Kidney epithelial cell (primary cell): ENCODE results near the gene ALX4. TPM values are rescaled to one million over a fixed set of nuclear protein-coding genes. Genes with fewer than 3 reads are reported as not detected.

Experiments used
- DNase-seq: peaks from one replicate; pipeline ENCODE4 v3.0.0-alpha.2; 2010; ENCODE audit warnings: low read depth
- H3K27me3 ChIP-seq: 2 replicates; pipeline ENCODE4 v1.6.0; 2011; ENCODE audit warnings: low read length; ENCODE audit not compliant: control insufficient read depth, insufficient read depth
- H3K36me3 ChIP-seq: 2 replicates; pipeline ENCODE4 v1.5.1; 2011; ENCODE audit warnings: low read length; ENCODE audit not compliant: control insufficient read depth, insufficient read depth
- H3K4me3 ChIP-seq: 2 replicates; pipeline ENCODE4 v1.5.1; 2011; ENCODE audit warnings: low read depth, mild to moderate bottlenecking, control low read depth, low read length
- total RNA-seq: library from RNA; depleted of rRNA; stranded (reverse); fragments of >200 nt; gene quantifications from 2 replicates; pipeline ENCODE4 v1.2.3, GENCODE V29; 2015
- TF ChIP-seq, protein P1 (sequence below): IDR thresholded peaks from 2 replicates; pipeline ENCODE4 v1.5.1; 2011; ENCODE audit warnings: mild to moderate bottlenecking, moderate library complexity, low read length, control low read depth, inconsistent platforms; ENCODE audit not compliant: insufficient read depth, poor library complexity, severe bottlenecking

ALX4 gene
- total RNA-seq, 1 donor from 2014 or later, result not detected

DNA sequence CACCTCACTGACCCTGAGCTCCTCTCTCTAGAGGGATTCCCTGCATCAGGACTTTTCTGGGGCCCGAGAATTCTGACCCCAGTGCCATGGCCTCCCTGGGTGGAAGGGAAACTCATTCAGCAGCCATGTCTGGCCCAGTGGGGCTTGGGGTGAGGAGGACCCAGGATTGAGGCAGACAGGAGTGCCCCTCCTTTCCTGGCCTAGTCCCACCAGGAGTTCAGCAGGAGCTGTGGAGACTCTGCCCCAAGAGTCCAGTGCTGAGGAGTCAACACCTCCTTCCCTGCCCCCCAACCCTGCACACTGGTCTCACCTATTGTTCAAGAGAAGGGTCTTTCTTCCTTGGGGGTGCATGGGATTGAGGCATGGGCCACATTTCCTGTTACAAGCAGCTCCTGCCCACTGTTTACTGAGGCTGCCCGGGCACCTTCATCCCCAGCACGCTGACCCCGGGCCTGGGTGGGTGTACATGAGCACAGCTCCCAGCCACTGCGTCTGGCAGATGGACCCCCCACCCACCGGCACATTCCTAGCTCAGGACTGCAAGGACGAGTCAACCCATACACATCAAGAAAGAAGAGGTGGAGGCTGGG is 33.9 kb downstream of the ALX4 start:
- Histone ChIP-seq H3K27me3 (peaks cover 2% of the 10 kb centered on the region), H3K36me3 (no peaks in the 10 kb centered on the region), H3K4me3 (no peak overlapping the region)
- no peak for DNase-seq
- TF ChIP-seq, protein P1, sequence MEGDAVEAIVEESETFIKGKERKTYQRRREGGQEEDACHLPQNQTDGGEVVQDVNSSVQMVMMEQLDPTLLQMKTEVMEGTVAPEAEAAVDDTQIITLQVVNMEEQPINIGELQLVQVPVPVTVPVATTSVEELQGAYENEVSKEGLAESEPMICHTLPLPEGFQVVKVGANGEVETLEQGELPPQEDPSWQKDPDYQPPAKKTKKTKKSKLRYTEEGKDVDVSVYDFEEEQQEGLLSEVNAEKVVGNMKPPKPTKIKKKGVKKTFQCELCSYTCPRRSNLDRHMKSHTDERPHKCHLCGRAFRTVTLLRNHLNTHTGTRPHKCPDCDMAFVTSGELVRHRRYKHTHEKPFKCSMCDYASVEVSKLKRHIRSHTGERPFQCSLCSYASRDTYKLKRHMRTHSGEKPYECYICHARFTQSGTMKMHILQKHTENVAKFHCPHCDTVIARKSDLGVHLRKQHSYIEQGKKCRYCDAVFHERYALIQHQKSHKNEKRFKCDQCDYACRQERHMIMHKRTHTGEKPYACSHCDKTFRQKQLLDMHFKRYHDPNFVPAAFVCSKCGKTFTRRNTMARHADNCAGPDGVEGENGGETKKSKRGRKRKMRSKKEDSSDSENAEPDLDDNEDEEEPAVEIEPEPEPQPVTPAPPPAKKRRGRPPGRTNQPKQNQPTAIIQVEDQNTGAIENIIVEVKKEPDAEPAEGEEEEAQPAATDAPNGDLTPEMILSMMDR, result no peak

GRCh38 chr11:44275241-44275640 is 34.7 kb downstream of the ALX4 start:
- TF ChIP-seq, protein P1, result no peak
- Histone ChIP-seq H3K4me3 (no peak overlapping the region), H3K36me3 (no peaks in the 10 kb centered on the region), H3K27me3 (no peaks in the 10 kb centered on the region)
- no peak for DNase-seq

- H3K27me3 ChIP-seq, result no peaks in the 10 kb centered on the region
- DNase-seq, result no peak
- H3K4me3 ChIP-seq, result no peak overlapping the region
- H3K36me3 ChIP-seq, result no peaks in the 10 kb centered on the region
- TF ChIP-seq, protein P1, result no peak
These were observed 35.5 kb downstream of the ALX4 start for GRCh38 chr11:44274404-44274803.

- Histone ChIP-seq H3K4me3 (no peak overlapping the region), H3K27me3 (peaks cover 2% of the 10 kb centered on the region), H3K36me3 (no peaks in the 10 kb centered on the region)
- TF ChIP-seq, protein P1, result no peak
- no peak for DNase-seq
These were observed 38.7 kb downstream of the ALX4 start for GRCh38 chr11:44271286-44271685.

DNA sequence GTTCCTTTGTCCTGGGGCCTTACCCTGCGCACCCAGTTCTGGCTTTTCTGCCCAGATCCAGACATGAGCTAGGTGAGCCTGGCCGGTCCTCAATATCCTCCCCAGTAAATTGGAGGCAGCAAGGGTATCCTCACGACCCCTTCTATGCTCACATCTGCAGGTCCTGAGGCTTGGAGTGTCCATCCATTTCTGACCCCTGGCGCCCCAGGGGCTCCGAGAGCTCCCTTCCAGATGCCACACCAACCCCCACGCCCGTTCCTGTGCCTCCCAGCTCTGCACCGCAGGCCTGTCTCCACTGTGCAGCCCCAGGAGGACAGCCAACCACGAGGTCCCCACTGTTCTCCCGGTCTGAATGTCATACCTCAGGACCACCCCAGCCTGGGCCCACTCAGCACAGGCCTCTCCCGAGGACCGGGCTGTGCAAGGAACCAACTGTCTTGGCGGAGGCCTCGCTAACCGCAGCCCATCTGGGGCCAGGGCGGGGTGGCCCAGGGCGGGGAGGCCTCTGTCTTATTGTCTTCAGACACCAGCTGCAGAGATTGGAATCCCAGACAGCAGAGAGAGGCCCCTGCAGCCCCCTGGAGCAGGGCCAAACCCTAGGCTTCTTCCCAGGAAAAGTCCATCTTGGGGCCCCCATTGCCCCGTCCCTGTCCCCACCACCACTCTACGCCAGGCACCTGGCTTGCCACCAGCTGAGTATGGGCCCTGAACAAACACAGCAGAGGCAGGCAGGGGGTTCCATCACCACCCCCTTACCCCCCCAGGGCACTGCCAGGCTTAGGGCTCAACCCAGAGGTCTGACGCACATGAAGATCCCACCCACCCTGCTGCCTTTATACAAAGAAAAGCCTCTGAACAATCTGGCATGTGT is 39.3 kb downstream of the ALX4 start:
- Histone ChIP-seq H3K4me3 (no peak overlapping the region), H3K27me3 (peaks cover 2% of the 10 kb centered on the region), H3K36me3 (no peaks in the 10 kb centered on the region)
- TF ChIP-seq, protein P1, result no peak
- no peak for DNase-seq
